Upper lobe of left lung (tissue), 4 donors: ENCODE measurements around the gene DLGAP1.

Source experiments
- POLR2AphosphoS5 ChIP-seq, 2 donors: sonication (generic); formaldehyde crosslinking; IDR thresholded peaks; one replicate each; pipeline ENCODE4 v1.5.1; 2017; ENCODE audit warnings: antibody characterized with exemption in 2 of 2
- TF ChIP-seq, protein P1 (sequence below), 6 experiments: fragments of 450-650 bp in 4 of 6; fragments of 200-600 bp in 2 of 6; sonication (generic) in 2 of 6; IDR thresholded peaks; one replicate each; pipeline ENCODE4 v1.5.1; 2016 to 2019; ENCODE audit warnings: antibody characterized with exemption in 6 of 6

DNA sequence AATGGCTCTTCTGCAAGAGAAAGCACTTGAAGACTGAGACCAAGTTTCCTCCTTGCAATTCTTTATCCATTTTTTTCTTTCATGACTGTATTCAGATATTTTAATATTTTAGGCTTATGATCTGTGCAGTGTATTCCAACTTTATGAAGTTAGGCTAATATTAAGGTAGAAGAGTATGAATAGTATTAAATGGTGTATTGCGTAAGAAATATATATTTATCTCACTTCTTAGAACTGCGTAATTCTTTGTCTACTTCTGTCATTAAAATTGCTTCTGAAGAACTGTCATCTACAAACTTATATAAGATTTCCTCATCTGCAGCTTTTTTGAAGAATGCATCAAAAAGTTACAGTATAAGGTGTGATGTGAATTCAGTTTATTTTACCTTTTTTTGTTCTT lies 183.2 kb downstream of the DLGAP1 start:
- no peak for TF ChIP-seq POLR2AphosphoS5 (IDR thresholded peaks at IDR 0.05)
- TF ChIP-seq, protein P1, sequence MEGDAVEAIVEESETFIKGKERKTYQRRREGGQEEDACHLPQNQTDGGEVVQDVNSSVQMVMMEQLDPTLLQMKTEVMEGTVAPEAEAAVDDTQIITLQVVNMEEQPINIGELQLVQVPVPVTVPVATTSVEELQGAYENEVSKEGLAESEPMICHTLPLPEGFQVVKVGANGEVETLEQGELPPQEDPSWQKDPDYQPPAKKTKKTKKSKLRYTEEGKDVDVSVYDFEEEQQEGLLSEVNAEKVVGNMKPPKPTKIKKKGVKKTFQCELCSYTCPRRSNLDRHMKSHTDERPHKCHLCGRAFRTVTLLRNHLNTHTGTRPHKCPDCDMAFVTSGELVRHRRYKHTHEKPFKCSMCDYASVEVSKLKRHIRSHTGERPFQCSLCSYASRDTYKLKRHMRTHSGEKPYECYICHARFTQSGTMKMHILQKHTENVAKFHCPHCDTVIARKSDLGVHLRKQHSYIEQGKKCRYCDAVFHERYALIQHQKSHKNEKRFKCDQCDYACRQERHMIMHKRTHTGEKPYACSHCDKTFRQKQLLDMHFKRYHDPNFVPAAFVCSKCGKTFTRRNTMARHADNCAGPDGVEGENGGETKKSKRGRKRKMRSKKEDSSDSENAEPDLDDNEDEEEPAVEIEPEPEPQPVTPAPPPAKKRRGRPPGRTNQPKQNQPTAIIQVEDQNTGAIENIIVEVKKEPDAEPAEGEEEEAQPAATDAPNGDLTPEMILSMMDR (IDR thresholded peaks at IDR 0.05) = no peak
